H1 (cell line): ENCODE results near the gene TRIM38. TPM values are rescaled to one million over a fixed set of nuclear protein-coding genes. Genes with fewer than 3 reads are reported as not detected.

Experiments
- CTCF ChIA-PET: fragments of 300-600 bp; sonication (Branson Sonifier 250); formaldehyde crosslinking; loops from one replicate; lab custom pipeline; 2021; ENCODE audit not compliant: partially characterized antibody; lab: Charles Lee
- POLR2A ChIA-PET: fragments of 300-600 bp; sonication (Branson Sonifier 250); formaldehyde crosslinking; loops from one replicate; lab custom pipeline; 2021; ENCODE audit warnings: inconsistent platforms; ENCODE audit not compliant: partially characterized antibody; lab: Charles Lee
- DNase-seq, 2 experiments: peaks; one replicate each; pipeline versions ENCODE4 v3.0.0 to v3.0.0-alpha.2; 2010 to 2022; ENCODE audit warnings: low spot score in 2 of 2, low read depth in 1 of 2, mixed read lengths in 1 of 2
- FAIRE-seq: peaks from 2 replicates; lab custom pipeline; 2011; peaks lifted over from hg19 to GRCh38; lab: Jason Lieb, UNC
- H2AFZ ChIP-seq: 2 replicates; pipeline ENCODE4 v1.8.1; 2012; ENCODE audit warnings: low read length, inconsistent platforms
- H2AK5ac ChIP-seq: 2 replicates; pipeline ENCODE4 v1.6.1; 2013; ENCODE audit warnings: low read depth, low read length
- H2BK120ac ChIP-seq: replicated peaks from 2 replicates; pipeline ENCODE3; 2013; ENCODE audit warnings: low read depth, low read length, inconsistent platforms
- H2BK12ac ChIP-seq: 2 replicates; pipeline ENCODE4 v1.6.1; 2013; ENCODE audit warnings: low read depth, low read length
- H2BK15ac ChIP-seq: 2 replicates; pipeline ENCODE4 v1.6.1; 2013; ENCODE audit warnings: low read length
- H2BK20ac ChIP-seq: 2 replicates; pipeline ENCODE4 v1.6.1; 2013; ENCODE audit warnings: low read length
- H2BK5ac ChIP-seq: 2 replicates; pipeline ENCODE4 v1.6.1; 2013; ENCODE audit warnings: low read depth, low read length
- H3K14ac ChIP-seq: 2 replicates; pipeline ENCODE4 v1.6.1; 2013; ENCODE audit warnings: inconsistent platforms; ENCODE audit not compliant: insufficient read length
- H3K18ac ChIP-seq: 2 replicates; pipeline ENCODE4 v1.6.1; 2013; ENCODE audit warnings: low read length; ENCODE audit errors: extremely low read depth
- H3K23ac ChIP-seq: 2 replicates; pipeline ENCODE4 v1.6.1; 2013; ENCODE audit warnings: inconsistent platforms; ENCODE audit not compliant: insufficient read length
- H3K23me2 ChIP-seq: 2 replicates; pipeline ENCODE4 v1.6.1; 2013; ENCODE audit warnings: low read depth, low read length
- H3K27ac ChIP-seq: 2 replicates; pipeline ENCODE4 v1.6.1; 2011; ENCODE audit warnings: low read depth, low read length, inconsistent platforms
- H3K27me3 ChIP-seq, 4 experiments: replicated peaks in 1 of 4; 1 replicate in 1 of 4; 2 replicates in 3 of 4; pipeline versions ENCODE4 v1.6.1 to v1.8.1; 2011 to 2013; ENCODE audit warnings: low read length in 3 of 4, mild to moderate bottlenecking in 3 of 4, inconsistent platforms in 2 of 4, mixed read lengths in 2 of 4, moderate library complexity in 1 of 4; ENCODE audit not compliant: control insufficient read depth in 3 of 4, insufficient read depth in 3 of 4; ENCODE audit errors: extremely low read depth in 1 of 4
- H3K36me3 ChIP-seq, 4 experiments: 2 replicates each; pipeline versions ENCODE4 v1.6.1 to v1.8.1; 2011 to 2013; ENCODE audit warnings: mild to moderate bottlenecking in 4 of 4, low read length in 3 of 4, moderate library complexity in 2 of 4, control low read depth in 1 of 4, inconsistent platforms in 1 of 4; ENCODE audit not compliant: insufficient read depth in 4 of 4, control insufficient read depth in 2 of 4
- H3K4ac ChIP-seq: replicated peaks from 2 replicates; pipeline ENCODE3; 2013; ENCODE audit warnings: low read length, low read depth, mixed read lengths, inconsistent platforms; ENCODE audit not compliant: insufficient read length
- H3K4me1 ChIP-seq, 4 experiments: replicated peaks in 1 of 4; 1 replicate in 1 of 4; 2 replicates in 3 of 4; pipeline versions ENCODE4 v1.6.1 to v1.8.1; 2011 to 2013; ENCODE audit warnings: low read length in 3 of 4, inconsistent platforms in 2 of 4, mixed read lengths in 1 of 4; ENCODE audit not compliant: insufficient read depth in 4 of 4, control insufficient read depth in 3 of 4
- H3K4me2 ChIP-seq, 2 experiments: 2 replicates each; pipeline versions ENCODE4 v1.6.1 to v1.8.1; 2011 to 2013; ENCODE audit warnings: low read depth in 2 of 2, low read length in 2 of 2, control low read depth in 1 of 2, inconsistent platforms in 1 of 2, mild to moderate bottlenecking in 1 of 2; ENCODE audit not compliant: insufficient read depth in 1 of 2
- H3K4me3 ChIP-seq, 4 experiments: fragments of 200-600, 300-600 bp in 1 of 4; sonication (generic), shearing (Covaris generic), sonication (Bioruptor Twin) in 1 of 4; 2 replicates each; pipeline versions ENCODE4 v1.5.1 to v1.8.1; 2011 to 2016; ENCODE audit warnings: low read length in 4 of 4, low read depth in 3 of 4, control low read depth in 2 of 4, inconsistent platforms in 2 of 4, mild to moderate bottlenecking in 2 of 4, mixed read lengths in 1 of 4, moderate library complexity in 1 of 4; ENCODE audit not compliant: insufficient read depth in 2 of 4; ENCODE audit errors: extremely low read depth in 1 of 4
- H3K56ac ChIP-seq: replicated peaks from 2 replicates; pipeline ENCODE3; 2013; ENCODE audit warnings: low read depth, mild to moderate bottlenecking, mixed read lengths, low read length, inconsistent platforms; ENCODE audit not compliant: insufficient read length
- H3K79me1 ChIP-seq: 2 replicates; pipeline ENCODE4 v1.6.1; 2013; ENCODE audit warnings: low read depth, low read length, control low read depth
- H3K79me2 ChIP-seq, 2 experiments: 2 replicates each; pipeline versions ENCODE4 v1.6.1 to v1.8.1; 2012 to 2013; ENCODE audit warnings: low read length in 2 of 2, mild to moderate bottlenecking in 2 of 2, inconsistent platforms in 1 of 2; ENCODE audit not compliant: insufficient read depth in 2 of 2, control insufficient read depth in 1 of 2
- H3K9ac ChIP-seq, 4 experiments: replicated peaks in 1 of 4; 1 replicate in 1 of 4; 2 replicates in 3 of 4; pipeline versions ENCODE4 v1.6.1 to v1.8.1; 2011 to 2013; ENCODE audit warnings: low read depth in 3 of 4, low read length in 3 of 4, control low read depth in 2 of 4, mild to moderate bottlenecking in 2 of 4, moderate library complexity in 2 of 4, inconsistent platforms in 1 of 4; ENCODE audit errors: extremely low read depth in 1 of 4
- H3K9me3 ChIP-seq, 2 experiments: 2 replicates each; pipeline versions ENCODE4 v1.6.1 to v1.8.1; 2012 to 2013; ENCODE audit warnings: mild to moderate bottlenecking in 2 of 2, moderate library complexity in 2 of 2, control low read depth in 1 of 2, inconsistent platforms in 1 of 2, low read depth in 1 of 2, low read length in 1 of 2, mixed read lengths in 1 of 2; ENCODE audit not compliant: insufficient read depth in 2 of 2
- H4K20me1 ChIP-seq, 2 experiments: replicated peaks in 1 of 2; 2 replicates each; pipeline versions ENCODE3 to v1.8.1; 2011 to 2013; ENCODE audit warnings: inconsistent platforms in 2 of 2, low read length in 2 of 2, mild to moderate bottlenecking in 1 of 2; ENCODE audit not compliant: insufficient read depth in 2 of 2, control insufficient read depth in 1 of 2
- H4K5ac ChIP-seq: 2 replicates; pipeline ENCODE4 v1.6.1; 2013; ENCODE audit warnings: low read length, low read depth, mixed read lengths, inconsistent platforms; ENCODE audit not compliant: insufficient read length
- H4K8ac ChIP-seq: 2 replicates; pipeline ENCODE4 v1.8.0; 2013; ENCODE audit warnings: mild to moderate bottlenecking, moderate library complexity, low read length, inconsistent platforms; ENCODE audit not compliant: insufficient read depth; ENCODE audit errors: extremely low read depth
- H4K91ac ChIP-seq: replicated peaks from 2 replicates; pipeline ENCODE3; 2013; ENCODE audit warnings: low read length, mixed read lengths, inconsistent platforms; ENCODE audit not compliant: insufficient read length
- BCL11A ChIP-seq, 2 experiments: IDR thresholded peaks; one replicate each; pipeline ENCODE4 v1.6.1; 2011; ENCODE audit warnings: low read depth in 2 of 2, low read length in 2 of 2, mild to moderate bottlenecking in 2 of 2
- BRCA1 ChIP-seq: IDR thresholded peaks from 2 replicates; pipeline ENCODE4 v1.6.1; 2012; ENCODE audit warnings: low read depth, low read length, improper control_type of control experiment
- JUND ChIP-seq: IDR thresholded peaks from 2 replicates; pipeline ENCODE4 v1.6.1; 2011; ENCODE audit warnings: mild to moderate bottlenecking, improper control_type of control experiment, low read length
- NANOG ChIP-seq: IDR thresholded peaks from 2 replicates; pipeline ENCODE4 v1.6.1; 2011; ENCODE audit warnings: low read length, low read depth, mild to moderate bottlenecking, inconsistent platforms; ENCODE audit not compliant: insufficient read depth, poor library complexity, severe bottlenecking
- PHF8 ChIP-seq: fragments of 200-600 bp; sonication (generic); conservative IDR thresholded peaks from 2 replicates; pipeline ENCODE4 v1.7.1; 2012; ENCODE audit warnings: low read depth, mild to moderate bottlenecking, inconsistent platforms, low read length, moderate library complexity
- SIN3A ChIP-seq, 2 experiments: IDR thresholded peaks in 1 of 2; conservative IDR thresholded peaks in 1 of 2; 2 replicates each; pipeline ENCODE4 v1.6.1; 2011 to 2012; ENCODE audit warnings: low read length in 2 of 2, improper control_type of control experiment in 1 of 2, low read depth in 1 of 2, mild to moderate bottlenecking in 1 of 2
- SP1 ChIP-seq: IDR thresholded peaks from 2 replicates; pipeline ENCODE4 v1.6.1; 2011; ENCODE audit warnings: low read depth, low read length
- SP2 ChIP-seq: IDR thresholded peaks from 2 replicates; pipeline ENCODE4 v1.6.1; 2012; ENCODE audit warnings: mild to moderate bottlenecking, low read length, inconsistent platforms
- SRF ChIP-seq: IDR thresholded peaks from 2 replicates; pipeline ENCODE4 v1.6.1; 2011; ENCODE audit warnings: mild to moderate bottlenecking, low read depth, low read length, moderate library complexity
- TAF1 ChIP-seq: IDR thresholded peaks from 2 replicates; pipeline ENCODE4 v1.6.1; 2011; ENCODE audit warnings: mild to moderate bottlenecking, low read depth, low read length
- WGBS, 2 experiments: shearing (Covaris generic) in 1 of 2; methylation state at CpG; one replicate each; pipeline versions ENCODE4 v1.1.6 to v1.1.7; 2013 to 2015; ENCODE audit warnings: low lambda C conversion rate in 2 of 2, mixed read lengths in 2 of 2, inconsistent platforms in 1 of 2, low coverage in 1 of 2, missing lambda C conversion rate in 1 of 2; ENCODE audit not compliant: insufficient replicate concordance in 2 of 2, insufficient coverage in 1 of 2, insufficient read length in 1 of 2; ENCODE audit errors: extremely low coverage in 1 of 2, missing lambda C conversion rate in 1 of 2; 5-methylcytosine and 5-hydroxymethylcytosine counted together
- polyA plus RNA-seq, 7 experiments: library from polyadenylated mRNA; depleted of rRNA in 3 of 7; stranded (reverse) in 5 of 7; unstranded in 2 of 7; fragments of >200 nt in 5 of 7; fragments of 200-250 nt in 2 of 7; gene quantifications; 1 replicate in 5 of 7; 2 replicates in 1 of 7; 4 replicates in 1 of 7; pipeline versions ENCODE4 v1.2.1 to v1.2.3, GENCODE V29; 2011 to 2013; ENCODE audit warnings: missing spikeins in 2 of 7, mixed read lengths in 2 of 7
- total RNA-seq: library from RNA; stranded (reverse); fragmentation: NEBNext Ultra II Directional; extraction: Animal tissue kit (Norgen Biotek cat#: 25700); gene quantifications from 2 replicates; pipeline ENCODE4 v1.2.1, GENCODE V29; 2021

TRIM38 gene
- total and polyA plus RNA-seq, 2 of the 8 experiments (the other 6 are each of a cell fraction or from before 2014, with no cell fraction given) = 0.43 to 0.56 TPM

DNA sequence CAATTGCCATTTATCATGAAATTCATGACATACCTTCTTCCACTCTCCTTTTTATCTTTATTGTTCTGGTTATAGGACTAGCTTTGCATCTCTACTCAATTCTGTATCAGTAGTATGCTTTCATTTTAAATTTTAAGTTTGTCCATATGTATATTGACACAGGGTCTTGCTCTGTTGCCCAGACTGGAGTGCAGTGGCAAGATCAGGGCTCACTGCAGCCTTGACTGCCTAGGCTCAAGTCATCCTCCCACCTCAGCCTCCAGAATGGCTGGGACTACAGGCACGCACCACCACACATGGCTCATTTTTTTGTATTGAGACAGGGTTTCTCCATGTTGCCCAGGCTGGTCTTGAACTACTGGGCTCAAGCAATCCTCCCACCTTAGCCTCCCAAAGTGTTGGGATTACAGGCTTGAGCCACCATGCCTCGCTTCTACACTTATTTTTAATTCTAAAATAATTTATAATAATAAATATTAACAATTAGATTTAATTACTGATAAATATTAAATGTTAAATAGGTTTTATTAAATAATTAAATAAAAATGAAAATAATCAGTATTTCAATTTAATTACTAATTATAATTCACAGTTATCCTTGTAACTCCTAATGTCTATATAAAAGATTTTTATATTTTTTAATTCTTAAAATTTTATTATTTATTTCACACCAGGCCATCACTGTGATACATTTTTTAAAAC, 27.7 kb downstream of the TRIM38 start:
- Histone ChIP-seq H3K23ac (no peak overlapping the region), H2BK120ac (no peak overlapping the region), H3K14ac (no peak overlapping the region), H3K23me2 (peaks cover 4% of the 10 kb centered on the region), H3K36me3 (no peaks in the 10 kb centered on the region), H4K20me1 (no peaks in the 10 kb centered on the region), H2BK12ac (no peak overlapping the region), H2AFZ (no peak overlapping the region), H4K5ac (no peak overlapping the region), H2BK15ac (no peak overlapping the region; the same call in 1 of the 2 replicates), H3K4me2 (no peak overlapping the region), H3K79me1 (no peaks in the 10 kb centered on the region), H3K4me1 (peaks cover 0 to 8% (median 5%) of the 10 kb centered on the region in 4 experiments; a peak in 4 of 7 replicates), H3K79me2 (no peaks in the 10 kb centered on the region), H3K27ac (no peak overlapping the region), H4K91ac (no peak overlapping the region), H3K18ac (no peak overlapping the region), H3K4me3 (no peak overlapping the region), H3K56ac (no peak overlapping the region), H2BK20ac (peak overlapping the region; percentile 40; the same call in 1 of the 2 replicates), H3K27me3 (no peaks in the 10 kb centered on the region), H2AK5ac (no peak overlapping the region), H4K8ac (peak overlapping the region; percentile 58; the same call in 1 of the 2 replicates), H3K4ac (no peak overlapping the region), H3K9ac (no peak overlapping the region), H2BK5ac (no peak overlapping the region), H3K9me3 (no peaks in the 10 kb centered on the region)
- DNase-seq (no peak), FAIRE-seq (no peak)
- TF ChIP-seq SRF (no peak), PHF8 (no peak), SP2 (no peak), SP1 (no peak), BRCA1 (no peak), JUND (no peak), NANOG (no peak), SIN3A (conservative IDR thresholded peaks at IDR 0.05 in 1 of 2, IDR thresholded peaks at IDR 0.05 in 1 of 2; ENCODE audit: low read depth in 1 of 2, low read length in 2 of 2) (no peak), BCL11A (IDR thresholded peaks at IDR 0.05; ENCODE audit: low read depth in 2 of 2, low read length in 2 of 2) (no peak), TAF1 (no peak)
- ChIA-PET CTCF (interaction anchor here (1.4 to 2.0 kb wide), 2 partner anchors 10 to 13 kb away, joined by 6 to 12 read pairs; no protein-coding TSS in a partner anchor), POLR2A (interaction anchor here (1.3 to 4.3 kb wide), 2 partner anchors 25 to 31 kb away, joined by 4 to 36 read pairs; a partner anchor contains a TSS)
- 91% methylated on average over 2 of the region's 2 CpGs; no CpG with 5 or more reads in 1 of the 2 experiments for WGBS, 2 experiments
